GM12891 (cell line): ENCODE results near the gene HBZ.
"Not testable (repeated sequence)": the region's sequence is repeated elsewhere in the genome, so short reads cannot be mapped to it uniquely, and the experiment has no call there.

Source experiments
- PAX5 ChIP-seq: IDR thresholded peaks from 2 replicates; pipeline ENCODE4 v1.6.1; 2011; ENCODE audit warnings: low read length, moderate library complexity, mild to moderate bottlenecking; ENCODE audit not compliant: insufficient read depth, severe bottlenecking
- POLR2A ChIP-seq: IDR thresholded peaks from 2 replicates; pipeline ENCODE4 v1.6.1; 2011; ENCODE audit warnings: low read depth, low read length, control low read depth
- POLR2AphosphoS5 ChIP-seq: IDR thresholded peaks from 2 replicates; pipeline ENCODE4 v1.6.1; 2011; ENCODE audit warnings: low read depth, low read length, control low read depth
- SPI1 ChIP-seq: IDR thresholded peaks from 2 replicates; pipeline ENCODE4 v1.6.1; 2011; ENCODE audit warnings: low read depth, low read length, control low read depth
- TAF1 ChIP-seq: IDR thresholded peaks from 2 replicates; pipeline ENCODE4 v1.6.1; 2011; ENCODE audit warnings: low read depth, low read length, control low read depth

DNA sequence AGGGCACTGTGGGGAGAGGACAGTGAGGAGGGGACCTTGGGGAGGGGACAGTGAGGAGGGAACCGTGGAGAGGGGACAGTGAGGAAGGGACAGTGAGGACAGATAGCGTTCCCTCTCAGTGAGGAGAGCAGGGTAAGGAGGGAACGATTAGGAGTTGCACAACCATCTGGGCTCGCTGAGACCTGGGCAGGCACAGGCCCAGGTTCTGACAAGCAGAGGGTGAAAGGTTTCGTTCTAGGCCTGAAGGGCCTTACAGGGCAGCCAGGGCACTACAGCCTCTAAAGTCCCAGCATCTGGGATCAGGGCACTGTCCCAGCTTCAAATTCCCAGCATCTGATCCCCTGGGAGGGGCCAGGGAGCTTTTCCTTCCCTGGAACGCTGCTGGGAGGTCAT lies 681 bp downstream of the HBZ start:
- TF ChIP-seq POLR2AphosphoS5, TAF1, SPI1, POLR2A, PAX5: not testable (repeated sequence)
